K562 (cell line): ENCODE data around the gene TRABD2B. TPM values are rescaled to one million over a fixed set of nuclear protein-coding genes. Genes with fewer than 3 reads are reported as not detected.
A peak's percentile ranks its signal among the peaks of the same experiment; 100 is the strongest.

ENCODE experiments used
- ATAC-seq: fragments of 200-7000 bp; cut with Tn5 transposase; 3 replicates; pipeline ENCODE4 v1.9.1; 2020; ENCODE audit warnings: moderate library complexity
- BruUV-seq: library from RNA; stranded (reverse); fragments of 400-500 nt; replicated peaks from 2 replicates; lab custom pipeline; 2021; lab: Mats Ljungman, UMichigan
- CTCF ChIA-PET: fragments of 300-600 bp; formaldehyde crosslinking; extraction: SDS; loops from one replicate; lab custom pipeline; 2021; ENCODE audit warnings: low intra/inter-chr PET ratio; lab: Yijun Ruan, JAX
- POLR2A ChIA-PET: fragments of 300-600, 350-650 bp; sonication (Branson Sonifier 250); formaldehyde crosslinking; extraction: SDS; loops from one replicate; lab custom pipeline; 2021; ENCODE audit warnings: antibody characterized with exemption, inconsistent platforms; lab: Yijun Ruan, JAX
- DNase-seq, 4 experiments: peaks; one replicate each; pipeline versions ENCODE4 v3.0.0 to v3.0.0-alpha.2; 2011 to 2018; ENCODE audit warnings: low spot score in 3 of 4, mixed read lengths in 3 of 4; ENCODE audit errors: extremely low read depth in 1 of 4
- FAIRE-seq: peaks from 2 replicates; lab custom pipeline; 2011; peaks lifted over from hg19 to GRCh38; lab: Jason Lieb, UNC
- H2AFZ ChIP-seq: 2 replicates; pipeline ENCODE4 v1.6.0; 2011; ENCODE audit warnings: low read depth, low read length, control low read depth, inconsistent platforms
- H3K27ac ChIP-seq: fragments of 200-600 bp; 3 replicates; pipeline ENCODE4 v1.8.0; 2011; ENCODE audit warnings: low read depth, mild to moderate bottlenecking, control low read depth, inconsistent platforms, low read length, moderate library complexity, mixed read lengths; ENCODE audit errors: extremely low read depth
- H3K27me3 ChIP-seq, 2 experiments: fragments of 300-600 bp in 1 of 2; 2 replicates in 1 of 2; 3 replicates in 1 of 2; pipeline versions ENCODE4 v1.6.0 to v1.8.0; 2011; ENCODE audit warnings: inconsistent platforms in 2 of 2, low read length in 2 of 2, mild to moderate bottlenecking in 1 of 2, mixed read lengths in 1 of 2, moderate library complexity in 1 of 2; ENCODE audit not compliant: control insufficient read depth in 2 of 2, insufficient read depth in 2 of 2
- H3K36me3 ChIP-seq: fragments of 300-600 bp; 3 replicates; pipeline ENCODE4 v1.8.0; 2011; ENCODE audit warnings: mild to moderate bottlenecking, low read length, inconsistent platforms; ENCODE audit not compliant: control insufficient read depth, insufficient read depth
- H3K4me1 ChIP-seq, 2 experiments: fragments of 200-600 bp in 1 of 2; replicated peaks in 1 of 2; 2 replicates in 1 of 2; 3 replicates in 1 of 2; pipeline versions ENCODE4 v1.5.1 to v1.8.0; 2011; ENCODE audit warnings: inconsistent platforms in 2 of 2, low read length in 2 of 2, mild to moderate bottlenecking in 1 of 2, mixed read lengths in 1 of 2, moderate library complexity in 1 of 2; ENCODE audit not compliant: control insufficient read depth in 2 of 2, insufficient read depth in 2 of 2
- H3K4me2 ChIP-seq: 2 replicates; pipeline ENCODE4 v1.6.1; 2011; ENCODE audit warnings: low read length, control low read depth, inconsistent platforms, mixed read lengths; ENCODE audit not compliant: insufficient read depth
- H3K4me3 ChIP-seq: fragments of 200-600 bp; sonication (generic), shearing (Covaris generic); 2 replicates; pipeline ENCODE4 v1.5.1; 2016; ENCODE audit warnings: control low read depth, inconsistent platforms
- H3K79me2 ChIP-seq: fragments of 200-600 bp; 3 replicates; pipeline ENCODE4 v1.8.0; 2011; ENCODE audit warnings: low read length, inconsistent platforms; ENCODE audit not compliant: control insufficient read depth, insufficient read depth
- H3K9ac ChIP-seq, 2 experiments: 2 replicates each; pipeline versions ENCODE4 v1.6.0 to v1.6.1; 2011; ENCODE audit warnings: low read depth in 2 of 2, low read length in 2 of 2, control low read depth in 1 of 2, inconsistent platforms in 1 of 2, mild to moderate bottlenecking in 1 of 2, mixed read lengths in 1 of 2; ENCODE audit not compliant: insufficient read depth in 1 of 2
- H3K9me1 ChIP-seq: one replicate; pipeline ENCODE4 v1.6.0; 2011; ENCODE audit warnings: inconsistent platforms, mild to moderate bottlenecking, low read length, moderate library complexity; ENCODE audit not compliant: control insufficient read depth, insufficient read depth
- H3K9me3 ChIP-seq: replicated peaks from 2 replicates; pipeline ENCODE4 v1.5.1; 2011; ENCODE audit warnings: low read depth, low read length, inconsistent platforms; ENCODE audit not compliant: control insufficient read depth, insufficient read depth
- H4K20me1 ChIP-seq: replicated peaks from 2 replicates; pipeline ENCODE4 v1.6.1; 2011; ENCODE audit warnings: low read length, inconsistent platforms, mixed read lengths; ENCODE audit not compliant: control insufficient read depth, insufficient read depth
- COPS2 ChIP-seq: fragments of 450-650 bp; conservative IDR thresholded peaks from 2 replicates; pipeline ENCODE4 v1.6.1; 2016; ENCODE audit warnings: mild to moderate bottlenecking, moderate library complexity
- E2F8 ChIP-seq: fragments of 450-650 bp; IDR thresholded peaks from 2 replicates; pipeline ENCODE4 v1.7.1; 2018; ENCODE audit warnings: mild to moderate bottlenecking, low read depth; ENCODE audit not compliant: partially characterized antibody
- ELF1 ChIP-seq: fragments of 200-800 bp; sonication (Bioruptor generic); IDR thresholded peaks from 2 replicates; pipeline ENCODE4 v1.6.1; 2016; ENCODE audit warnings: missing genetic modification characterization, missing compliant biosample characterization
- MTA2 ChIP-seq: fragments of 450-650 bp; IDR thresholded peaks from 2 replicates; pipeline ENCODE4 v1.6.1; 2016; ENCODE audit warnings: low read depth
- NFYB ChIP-seq: IDR thresholded peaks from 2 replicates; pipeline ENCODE4 v1.6.1; 2011; ENCODE audit warnings: mild to moderate bottlenecking, moderate library complexity; ENCODE audit not compliant: insufficient read length; ENCODE audit errors: extremely low read depth
- OTX1 ChIP-seq: fragments of 450-650 bp; formaldehyde crosslinking; IDR thresholded peaks from 2 replicates; pipeline ENCODE4 v1.4.0; 2022; ENCODE audit warnings: mild to moderate bottlenecking
- PATZ1 ChIP-seq: fragments of 250-450 bp; sonication (Bioruptor Pico); IDR thresholded peaks from 2 replicates; pipeline ENCODE4 v1.5.0; 2020; ENCODE audit warnings: mild to moderate bottlenecking, borderline replicate concordance
- STAT5A ChIP-seq: IDR thresholded peaks from 2 replicates; pipeline ENCODE4 v1.6.1; 2012; ENCODE audit warnings: low read length, inconsistent platforms, borderline replicate concordance
- SUPT5H ChIP-seq: fragments of 450-650 bp; IDR thresholded peaks from 2 replicates; pipeline ENCODE4 v1.6.1; 2016
- TEAD4 ChIP-seq, 2 experiments: sonication (generic) in 1 of 2; formaldehyde crosslinking in 1 of 2; IDR thresholded peaks; 2 replicates each; pipeline versions ENCODE4 v1.6.1 to v1.8.0; 2012 to 2022; ENCODE audit warnings: borderline replicate concordance in 1 of 2, inconsistent platforms in 1 of 2, low read length in 1 of 2, mild to moderate bottlenecking in 1 of 2, missing genetic modification reagents in 1 of 2
- ZBTB11 ChIP-seq, 3 experiments: fragments of 200-800 bp in 1 of 3; fragments of 250-450 bp in 1 of 3; fragments of 450-650 bp in 1 of 3; sonication (Bioruptor Pico) in 1 of 3; sonication (Bioruptor generic) in 1 of 3; formaldehyde crosslinking in 1 of 3; IDR thresholded peaks; 2 replicates each; pipeline versions ENCODE4 v1.6.1 to v1.8.0; 2016 to 2022; ENCODE audit warnings: mild to moderate bottlenecking in 2 of 3, missing genetic modification characterization in 2 of 3, missing compliant biosample characterization in 1 of 3, moderate library complexity in 1 of 3
- ZNF23 ChIP-seq: fragments of 250-450 bp; sonication (Bioruptor Pico); IDR thresholded peaks from 2 replicates; pipeline ENCODE4 v1.4.0; 2020; ENCODE audit warnings: mild to moderate bottlenecking
- WGBS: fragments of 100-300 bp; shearing (Covaris generic); methylation state at CpG from one replicate; pipeline ENCODE4 v1.1.6; 2016; ENCODE audit warnings: low coverage, mixed read lengths; ENCODE audit not compliant: insufficient coverage; ENCODE audit errors: missing lambda C conversion rate; 5-methylcytosine and 5-hydroxymethylcytosine counted together
- in situ Hi-C: fragments of 300-500 bp; cut with MboI; formaldehyde crosslinking; loops from 4 replicates; pipeline ENCODE4 v1.15.0; 2018; ENCODE audit warnings: inconsistent platforms, mixed read lengths
- intact Hi-C: fragments of 100-400 bp; cut with micrococcal nuclease; formaldehyde crosslinking; loops from 2 replicates; pipeline ENCODE4 v1.14.2; 2022
- polyA plus RNA-seq, 8 experiments: library from polyadenylated mRNA; depleted of rRNA in 4 of 8; stranded (reverse) in 5 of 8; unstranded in 3 of 8; fragments of >200 nt; fragmentation: Nextera tagmentation in 2 of 8; fragmentation: Illumina TruSeq in 1 of 8; extraction: Ambion mirVana in 2 of 8; extraction: Trizol in 1 of 8; gene quantifications; 2 replicates each; pipeline versions ENCODE4 v1.2.1 to v1.2.3, GENCODE V29; 2011 to 2014; ENCODE audit warnings: inconsistent platforms in 1 of 8, missing spikeins in 1 of 8
- total RNA-seq, 7 experiments: library from RNA; depleted of rRNA in 6 of 7; stranded (reverse); fragments of >200 nt in 6 of 7; fragmentation: Illumina TruSeq in 2 of 7; extraction: Trizol in 2 of 7; gene quantifications; 2 replicates each; pipeline versions ENCODE4 v1.2.1 to v1.2.3, GENCODE V29; 2011 to 2021; ENCODE audit warnings: low replicate concordance in 1 of 7

Gene TRABD2B
- total and polyA plus RNA-seq, 9 of the 15 experiments (the other 6 are each of a cell fraction or from before 2014, with no cell fraction given): not detected

- Histone ChIP-seq H3K9me1 (no peaks in the 10 kb centered on the region), H3K4me3 (no peak overlapping the region), H3K4me1 (no peaks in the 10 kb centered on the region; a peak in 1 of 5 replicates), H3K36me3 (no peaks in the 10 kb centered on the region), H4K20me1 (0 out of 2 replicates have a peak, but pooled peaks cover 4% of the 10 kb centered on the region), H3K79me2 (no peaks in the 10 kb centered on the region), H3K27me3 (peaks cover 18 to 51% of the 10 kb centered on the region in 2 experiments), H3K9ac (peak overlapping the region in 1 of 2 experiments; percentile 57; a peak in 1 of 4 replicates), H3K27ac (no peak overlapping the region), H3K9me3 (no peaks in the 10 kb centered on the region), H3K4me2 (no peak overlapping the region), H2AFZ (no peak overlapping the region)
- in situ Hi-C loops (no loop called here), intact Hi-C loops (no loop called here)
- CTCF ChIA-PET: no interaction called here
- no TSS peak for BruUV-seq
- FAIRE-seq (no peak), DNase-seq (no peak), ATAC-seq (no peak)
- WGBS: 0% methylated on average over 20 of the region's 20 CpGs
- POLR2A ChIA-PET: no interaction called here
- TF ChIP-seq E2F8 (no peak), PATZ1 (CRISPR knock-in tag) (no peak), COPS2 (no peak), ZNF23 (CRISPR knock-in tag) (no peak), OTX1 (no peak), SUPT5H (no peak), ZBTB11 (CRISPR knock-in tag; IDR thresholded peaks at IDR 0.05) (no peak), NFYB (no peak), MTA2 (no peak), TEAD4 (IDR thresholded peaks at IDR 0.05; ENCODE audit: low read length) (no peak), TEAD4 (CRISPR knock-in tag; IDR thresholded peaks at IDR 0.05; ENCODE audit: borderline replicate concordance) (no peak), STAT5A (no peak), ELF1 (tag) (no peak)
Measured at GRCh38 chr1:47818682-47819573, 178.3 kb downstream of the TRABD2B start.
